Upper lobe of left lung (tissue), 4 donors: ENCODE data around the gene HNRNPAB.

ENCODE experiments used
- POLR2A ChIP-seq, 4 donors: fragments of 450-650 bp; IDR thresholded peaks; one replicate each; pipeline ENCODE4 v1.5.1; 2016 to 2017; ENCODE audit warnings: antibody characterized with exemption in 4 of 4, mild to moderate bottlenecking in 2 of 4
- POLR2AphosphoS5 ChIP-seq, 2 donors: sonication (generic); formaldehyde crosslinking; IDR thresholded peaks; one replicate each; pipeline ENCODE4 v1.5.1; 2017; ENCODE audit warnings: antibody characterized with exemption in 2 of 2
- TF ChIP-seq, protein P1 (sequence below), 6 experiments: fragments of 450-650 bp in 4 of 6; fragments of 200-600 bp in 2 of 6; sonication (generic) in 2 of 6; IDR thresholded peaks; one replicate each; pipeline ENCODE4 v1.5.1; 2016 to 2019; ENCODE audit warnings: antibody characterized with exemption in 6 of 6

DNA sequence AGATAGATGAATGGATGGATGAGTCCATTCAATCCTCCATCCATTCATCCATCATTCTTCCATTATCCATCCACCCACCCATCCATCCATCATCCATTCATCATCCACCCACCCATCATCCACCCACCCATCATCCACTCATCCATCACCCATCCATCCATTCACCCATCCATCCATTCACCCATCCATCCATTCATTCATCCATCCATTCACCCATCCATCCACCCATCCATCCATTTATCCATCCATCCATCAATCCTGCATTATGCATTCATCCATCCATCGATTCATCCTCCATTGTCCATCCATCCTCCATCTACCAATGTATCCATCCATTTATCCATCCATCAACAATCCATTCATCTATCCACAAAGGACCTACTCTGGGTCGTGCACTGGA, 41.1 kb downstream of the HNRNPAB start:
- TF ChIP-seq, protein P1, sequence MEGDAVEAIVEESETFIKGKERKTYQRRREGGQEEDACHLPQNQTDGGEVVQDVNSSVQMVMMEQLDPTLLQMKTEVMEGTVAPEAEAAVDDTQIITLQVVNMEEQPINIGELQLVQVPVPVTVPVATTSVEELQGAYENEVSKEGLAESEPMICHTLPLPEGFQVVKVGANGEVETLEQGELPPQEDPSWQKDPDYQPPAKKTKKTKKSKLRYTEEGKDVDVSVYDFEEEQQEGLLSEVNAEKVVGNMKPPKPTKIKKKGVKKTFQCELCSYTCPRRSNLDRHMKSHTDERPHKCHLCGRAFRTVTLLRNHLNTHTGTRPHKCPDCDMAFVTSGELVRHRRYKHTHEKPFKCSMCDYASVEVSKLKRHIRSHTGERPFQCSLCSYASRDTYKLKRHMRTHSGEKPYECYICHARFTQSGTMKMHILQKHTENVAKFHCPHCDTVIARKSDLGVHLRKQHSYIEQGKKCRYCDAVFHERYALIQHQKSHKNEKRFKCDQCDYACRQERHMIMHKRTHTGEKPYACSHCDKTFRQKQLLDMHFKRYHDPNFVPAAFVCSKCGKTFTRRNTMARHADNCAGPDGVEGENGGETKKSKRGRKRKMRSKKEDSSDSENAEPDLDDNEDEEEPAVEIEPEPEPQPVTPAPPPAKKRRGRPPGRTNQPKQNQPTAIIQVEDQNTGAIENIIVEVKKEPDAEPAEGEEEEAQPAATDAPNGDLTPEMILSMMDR (IDR thresholded peaks at IDR 0.05): no peak
- TF ChIP-seq POLR2A (IDR thresholded peaks at IDR 0.05) (no peak), POLR2AphosphoS5 (IDR thresholded peaks at IDR 0.05) (no peak)
